Measurements from ENCODE around the gene VWA8.

DNA sequence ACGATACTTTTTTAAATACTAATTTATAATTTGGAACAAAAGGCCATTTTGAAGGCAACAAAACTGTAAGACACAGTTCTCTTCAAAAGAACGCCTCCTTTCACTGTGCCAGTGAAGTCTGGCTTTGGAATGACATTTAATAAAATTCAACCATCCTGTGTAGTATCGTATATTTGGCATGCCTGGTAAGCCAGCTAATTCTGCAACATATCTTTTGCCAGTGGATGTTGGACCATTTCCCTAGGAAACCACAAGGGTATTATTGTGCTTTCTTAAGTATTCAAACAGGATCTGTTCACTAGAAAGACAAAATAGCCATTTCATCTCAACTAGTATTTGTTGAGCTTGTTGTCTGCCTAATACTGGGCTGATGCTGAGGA, 391.9 kb downstream of the VWA8 start:
- TF ChIP-seq, protein P1, sequence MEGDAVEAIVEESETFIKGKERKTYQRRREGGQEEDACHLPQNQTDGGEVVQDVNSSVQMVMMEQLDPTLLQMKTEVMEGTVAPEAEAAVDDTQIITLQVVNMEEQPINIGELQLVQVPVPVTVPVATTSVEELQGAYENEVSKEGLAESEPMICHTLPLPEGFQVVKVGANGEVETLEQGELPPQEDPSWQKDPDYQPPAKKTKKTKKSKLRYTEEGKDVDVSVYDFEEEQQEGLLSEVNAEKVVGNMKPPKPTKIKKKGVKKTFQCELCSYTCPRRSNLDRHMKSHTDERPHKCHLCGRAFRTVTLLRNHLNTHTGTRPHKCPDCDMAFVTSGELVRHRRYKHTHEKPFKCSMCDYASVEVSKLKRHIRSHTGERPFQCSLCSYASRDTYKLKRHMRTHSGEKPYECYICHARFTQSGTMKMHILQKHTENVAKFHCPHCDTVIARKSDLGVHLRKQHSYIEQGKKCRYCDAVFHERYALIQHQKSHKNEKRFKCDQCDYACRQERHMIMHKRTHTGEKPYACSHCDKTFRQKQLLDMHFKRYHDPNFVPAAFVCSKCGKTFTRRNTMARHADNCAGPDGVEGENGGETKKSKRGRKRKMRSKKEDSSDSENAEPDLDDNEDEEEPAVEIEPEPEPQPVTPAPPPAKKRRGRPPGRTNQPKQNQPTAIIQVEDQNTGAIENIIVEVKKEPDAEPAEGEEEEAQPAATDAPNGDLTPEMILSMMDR (IDR thresholded peaks at IDR 0.05; ENCODE audit: low read depth, low read length, poor library complexity, severe bottlenecking) = no peak
- TF ChIP-seq EZH2phosphoT487 (IDR thresholded peaks at IDR 0.05; ENCODE audit: borderline replicate concordance, low read length) = no peak
